Measurements from ENCODE around the gene CBX7. TPM values are rescaled to one million over a fixed set of nuclear protein-coding genes. Genes with fewer than 3 reads are reported as not detected.

The CBX7 gene
- 15.3 TPM for polyA plus RNA-seq
- long read RNA-seq, donor 1, result 0 reads
- long read RNA-seq, donor 2, full-length matches to known transcripts, result 1 of 1 reads
- long read RNA-seq, donor 2, partial matches to known transcripts, result 0 of 1 reads
- long read RNA-seq, donor 2, other reads (novel, unspliced or antisense), result 0 of 1 reads
- long read RNA-seq, donor 3, full-length matches to known transcripts, result 4 of 4 reads
- long read RNA-seq, donor 3, partial matches to known transcripts, result 0 of 4 reads
- long read RNA-seq, donor 3, other reads (novel, unspliced or antisense), result 0 of 4 reads
- long read RNA-seq, donor 4, result 0 reads
- long read RNA-seq, donor 5, full-length matches to known transcripts, result 3 of 3 reads
- long read RNA-seq, donor 5, partial matches to known transcripts, result 0 of 3 reads
- long read RNA-seq, donor 5, other reads (novel, unspliced or antisense), result 0 of 3 reads
- long read RNA-seq, donor 6, full-length matches to known transcripts, result 1 of 1 reads
- long read RNA-seq, donor 6, partial matches to known transcripts, result 0 of 1 reads
- long read RNA-seq, donor 6, other reads (novel, unspliced or antisense), result 0 of 1 reads
- long read RNA-seq, donor 7, result 0 reads
- long read RNA-seq, donor 8, result 0 reads
- long read RNA-seq, donor 9, full-length matches to known transcripts, result 1 of 1 reads
- long read RNA-seq, donor 9, partial matches to known transcripts, result 0 of 1 reads
- long read RNA-seq, donor 9, other reads (novel, unspliced or antisense), result 0 of 1 reads
- long read RNA-seq, donor 10, partial matches to known transcripts, result 0 of 1 reads
- long read RNA-seq, donor 10, other reads (novel, unspliced or antisense), result 0 of 1 reads
- long read RNA-seq, donor 11, full-length matches to known transcripts, result 4 of 4 reads
- long read RNA-seq, donor 11, partial matches to known transcripts, result 0 of 4 reads
- long read RNA-seq, donor 11, other reads (novel, unspliced or antisense), result 0 of 4 reads

- Histone ChIP-seq H3K36me3 (ENCODE audit: control insufficient read depth, insufficient read depth, low read length) (peaks cover 4% of the 10 kb centered on the region), H3K27ac (ENCODE audit: low read length) (peak within 1 kb of the TSS; percentile 68), H3K27me3 (ENCODE audit: control insufficient read depth, insufficient read depth, low read length) (peaks cover 34% of the 10 kb centered on the region), H3K4me1 (ENCODE audit: control insufficient read depth, insufficient read depth, low read length) (peaks cover 3% of the 10 kb centered on the region), H3K9me3 (ENCODE audit: control insufficient read depth, low read depth, low read length) (no peaks in the 10 kb centered on the region), H3K4me3 (ENCODE audit: low read length) (peak within 1 kb of the TSS; percentile 69)
- WGBS (ENCODE audit: insufficient coverage, low lambda C conversion rate), result no CpG with 5 or more reads among the region's 98 CpGs
- peak; percentile 81 to 89 for DNase-seq
Measured at GRCh38 chr22:39152511-39153219, at the start of gene CBX7. Gene CBX7 (minus strand): TSS chr22:39152680. CDS start chr22:39152444, 236 bp downstream.

- Histone ChIP-seq H3K4me3 (ENCODE audit: low read length) (no peak overlapping the region), H3K27ac (ENCODE audit: low read length) (no peak overlapping the region), H3K9me3 (ENCODE audit: control insufficient read depth, low read depth, low read length) (peaks cover 15% of the 10 kb centered on the region), H3K36me3 (ENCODE audit: control insufficient read depth, insufficient read depth, low read length) (no peaks in the 10 kb centered on the region), H3K4me1 (ENCODE audit: control insufficient read depth, insufficient read depth, low read length) (no peaks in the 10 kb centered on the region), H3K27me3 (ENCODE audit: control insufficient read depth, insufficient read depth, low read length) (no peaks in the 10 kb centered on the region)
- WGBS (ENCODE audit: insufficient coverage, low lambda C conversion rate), result 88% methylated on average over 3 of the region's 5 CpGs
- no peak for DNase-seq
Measured at GRCh38 chr22:39197578-39197977, 45.1 kb upstream of the CBX7 start.

- no peaks in the 10 kb centered on the region for H3K27me3 ChIP-seq (ENCODE audit: control insufficient read depth, insufficient read depth, low read length)
- H3K4me3 ChIP-seq (ENCODE audit: low read length), result no peak overlapping the region
- H3K36me3 ChIP-seq (ENCODE audit: control insufficient read depth, insufficient read depth, low read length), result no peaks in the 10 kb centered on the region
- 43% methylated on average over 1 of the region's 1 CpG for WGBS (ENCODE audit: insufficient coverage, low lambda C conversion rate)
- H3K27ac ChIP-seq (ENCODE audit: low read length), result no peak overlapping the region
- H3K4me1 ChIP-seq (ENCODE audit: control insufficient read depth, insufficient read depth, low read length), result no peaks in the 10 kb centered on the region
- peaks cover 12% of the 10 kb centered on the region for H3K9me3 ChIP-seq (ENCODE audit: control insufficient read depth, low read depth, low read length)
- no peak for DNase-seq
Measured at GRCh38 chr22:39194098-39194497, 41.6 kb upstream of the CBX7 start.

DNA sequence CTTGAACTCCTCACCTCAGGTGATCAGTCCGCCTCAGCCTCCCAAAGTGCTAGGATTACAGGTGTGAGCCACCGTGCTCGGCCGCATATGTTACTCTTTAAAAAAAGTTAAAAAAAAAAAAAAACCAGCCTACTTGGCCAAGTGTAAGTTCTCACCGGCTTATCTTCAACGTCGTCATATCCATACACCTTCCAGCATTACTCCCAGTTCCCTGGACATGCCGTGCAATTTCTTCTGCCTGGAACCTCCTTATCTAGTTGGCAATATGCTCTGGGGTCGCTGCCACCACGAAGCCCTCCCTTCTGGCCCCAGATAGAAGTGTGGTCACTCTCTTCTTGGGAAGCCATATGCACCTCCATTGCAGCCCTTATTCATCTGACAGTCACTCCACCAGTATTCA, 36.3 kb upstream of the CBX7 start:
- Histone ChIP-seq H3K4me1 (ENCODE audit: control insufficient read depth, insufficient read depth, low read length) (no peaks in the 10 kb centered on the region), H3K9me3 (ENCODE audit: control insufficient read depth, low read depth, low read length) (peaks cover 3% of the 10 kb centered on the region), H3K27ac (ENCODE audit: low read length) (no peak overlapping the region), H3K36me3 (ENCODE audit: control insufficient read depth, insufficient read depth, low read length) (no peaks in the 10 kb centered on the region), H3K4me3 (ENCODE audit: low read length) (no peak overlapping the region), H3K27me3 (ENCODE audit: control insufficient read depth, insufficient read depth, low read length) (no peaks in the 10 kb centered on the region)
- no CpG with 5 or more reads among the region's 10 CpGs for WGBS (ENCODE audit: insufficient coverage, low lambda C conversion rate)
- DNase-seq, result no peak

- Histone ChIP-seq H3K9me3 (ENCODE audit: control insufficient read depth, low read depth, low read length) (no peaks in the 10 kb centered on the region), H3K36me3 (ENCODE audit: control insufficient read depth, insufficient read depth, low read length) (no peaks in the 10 kb centered on the region), H3K27ac (ENCODE audit: low read length) (no peak overlapping the region), H3K4me3 (ENCODE audit: low read length) (no peak overlapping the region), H3K4me1 (ENCODE audit: control insufficient read depth, insufficient read depth, low read length) (no peaks in the 10 kb centered on the region), H3K27me3 (ENCODE audit: control insufficient read depth, insufficient read depth, low read length) (no peaks in the 10 kb centered on the region)
- peak in 1 of 2 donors; percentile 44 for DNase-seq
- WGBS (ENCODE audit: insufficient coverage, low lambda C conversion rate), result no CpG with 5 or more reads among the region's 11 CpGs
Measured at GRCh38 chr22:39185601-39186012, 33.1 kb upstream of the CBX7 start.

GRCh38 chr22:39184586-39185577, 32.4 kb upstream of the CBX7 start:
- Histone ChIP-seq H3K9me3 (ENCODE audit: control insufficient read depth, low read depth, low read length) (no peaks in the 10 kb centered on the region), H3K27ac (ENCODE audit: low read length) (no peak overlapping the region), H3K4me1 (ENCODE audit: control insufficient read depth, insufficient read depth, low read length) (no peaks in the 10 kb centered on the region), H3K36me3 (ENCODE audit: control insufficient read depth, insufficient read depth, low read length) (no peaks in the 10 kb centered on the region), H3K27me3 (ENCODE audit: control insufficient read depth, insufficient read depth, low read length) (no peaks in the 10 kb centered on the region), H3K4me3 (ENCODE audit: low read length) (no peak overlapping the region)
- DNase-seq, result no peak
- WGBS (ENCODE audit: insufficient coverage, low lambda C conversion rate), result no CpG with 5 or more reads among the region's 23 CpGs

DNA sequence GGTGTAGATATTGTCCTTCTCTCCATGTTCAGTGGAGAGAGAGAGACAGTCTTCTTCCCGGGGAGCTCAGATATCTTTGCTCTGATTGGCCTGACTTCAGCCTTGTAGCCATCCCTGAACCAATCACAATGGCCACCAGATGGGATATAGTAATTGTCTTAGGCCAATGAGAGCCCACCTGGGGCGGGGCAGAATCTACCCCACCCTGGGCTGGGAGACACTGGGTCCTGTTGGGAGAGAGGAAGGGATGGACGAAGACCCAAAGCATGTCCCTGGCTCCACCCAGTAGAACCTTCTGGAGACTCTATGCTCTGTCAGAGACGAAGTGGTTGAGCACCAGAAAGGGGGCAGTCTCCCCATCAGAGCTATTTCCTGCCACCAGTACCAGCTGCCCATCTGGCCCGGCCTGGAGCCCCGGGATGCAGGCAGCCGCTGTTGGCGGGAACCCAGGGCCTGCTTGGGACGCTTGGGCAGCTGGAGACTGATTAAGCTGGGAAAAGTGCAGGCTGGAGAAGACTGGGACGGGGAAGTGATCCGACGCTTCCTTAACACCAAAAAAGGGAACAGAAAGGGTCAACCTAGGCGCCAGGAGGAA, 31.6 kb upstream of the CBX7 start:
- Histone ChIP-seq H3K9me3 (ENCODE audit: control insufficient read depth, low read depth, low read length) (no peaks in the 10 kb centered on the region), H3K27ac (ENCODE audit: low read length) (no peak overlapping the region), H3K4me3 (ENCODE audit: low read length) (no peak overlapping the region), H3K27me3 (ENCODE audit: control insufficient read depth, insufficient read depth, low read length) (no peaks in the 10 kb centered on the region), H3K36me3 (ENCODE audit: control insufficient read depth, insufficient read depth, low read length) (no peaks in the 10 kb centered on the region), H3K4me1 (ENCODE audit: control insufficient read depth, insufficient read depth, low read length) (no peaks in the 10 kb centered on the region)
- DNase-seq, result no peak
- no CpG with 5 or more reads among the region's 13 CpGs for WGBS (ENCODE audit: insufficient coverage, low lambda C conversion rate)

DNA sequence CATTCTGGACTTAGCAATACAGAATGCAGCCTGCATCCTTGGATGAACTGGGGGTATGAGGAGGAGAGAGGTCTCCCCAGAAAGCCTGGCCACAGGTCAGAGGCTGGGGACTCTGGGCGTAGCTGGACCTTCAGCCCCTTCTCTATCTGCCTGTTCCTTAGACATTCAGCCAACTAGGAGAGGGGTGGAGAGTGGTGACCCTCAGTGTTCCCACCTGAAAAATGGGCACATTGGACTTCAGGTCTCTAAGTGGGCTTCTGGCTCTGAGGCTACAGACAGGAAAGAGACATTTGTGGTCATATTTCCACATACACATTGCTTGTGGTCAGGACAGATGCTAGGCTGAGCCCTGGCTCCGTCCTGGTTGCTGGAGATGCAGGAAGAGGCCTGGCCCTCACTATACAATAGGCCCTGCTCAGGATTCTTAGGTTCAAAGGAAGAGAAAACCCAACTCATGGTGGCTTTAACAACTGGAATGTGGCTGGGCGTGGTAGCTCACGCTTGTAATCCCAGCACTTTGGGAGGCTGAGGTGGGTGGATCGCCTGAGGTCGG, 30.1 kb upstream of the CBX7 start:
- Histone ChIP-seq H3K27ac (ENCODE audit: low read length) (no peak overlapping the region), H3K4me3 (ENCODE audit: low read length) (no peak overlapping the region), H3K9me3 (ENCODE audit: control insufficient read depth, low read depth, low read length) (no peaks in the 10 kb centered on the region), H3K4me1 (ENCODE audit: control insufficient read depth, insufficient read depth, low read length) (no peaks in the 10 kb centered on the region), H3K36me3 (ENCODE audit: control insufficient read depth, insufficient read depth, low read length) (no peaks in the 10 kb centered on the region), H3K27me3 (ENCODE audit: control insufficient read depth, insufficient read depth, low read length) (no peaks in the 10 kb centered on the region)
- no peak for DNase-seq
- WGBS (ENCODE audit: insufficient coverage, low lambda C conversion rate), result no CpG with 5 or more reads among the region's 6 CpGs

GRCh38 chr22:39181778-39182177, 29.3 kb upstream of the CBX7 start:
- DNase-seq, result no peak

More at GRCh38 chr22:39181778-39182177, 29.3 kb upstream of the CBX7 start:
- no peaks in the 10 kb centered on the region for H3K27me3 ChIP-seq (ENCODE audit: control insufficient read depth, insufficient read depth, low read length)
- WGBS (ENCODE audit: insufficient coverage, low lambda C conversion rate), result no CpG with 5 or more reads among the region's 5 CpGs
- H3K4me3 ChIP-seq (ENCODE audit: low read length), result no peak overlapping the region
- H3K9me3 ChIP-seq (ENCODE audit: control insufficient read depth, low read depth, low read length), result no peaks in the 10 kb centered on the region
- H3K36me3 ChIP-seq (ENCODE audit: control insufficient read depth, insufficient read depth, low read length), result no peaks in the 10 kb centered on the region
- H3K27ac ChIP-seq (ENCODE audit: low read length), result no peak overlapping the region
- no peaks in the 10 kb centered on the region for H3K4me1 ChIP-seq (ENCODE audit: control insufficient read depth, insufficient read depth, low read length)
